Colonic mucosa (tissue), 4 donors: Measurements from ENCODE around the gene ZDHHC11. TPM values are rescaled to one million over a fixed set of nuclear protein-coding genes. Genes with fewer than 3 reads are reported as not detected.
"Not testable (repeated sequence)": the region's sequence is repeated elsewhere in the genome, so short reads cannot be mapped to it uniquely, and the experiment has no call there.

Experiments
- DNase-seq: peaks from one replicate; pipeline ENCODE4 v3.0.0-alpha.2; 2020
- H3K27ac ChIP-seq: fragments of 200-600 bp; one replicate; pipeline ENCODE4 v1.8.0; 2021
- H3K27me3 ChIP-seq: fragments of 200-600 bp; one replicate; pipeline ENCODE4 v1.8.0; 2021
- H3K36me3 ChIP-seq: fragments of 200-600 bp; one replicate; pipeline ENCODE4 v1.8.0; 2021
- H3K4me1 ChIP-seq: fragments of 200-600 bp; one replicate; pipeline ENCODE4 v1.8.0; 2021; ENCODE audit warnings: mild to moderate bottlenecking
- H3K4me3 ChIP-seq: fragments of 200-600 bp; one replicate; pipeline ENCODE4 v1.8.0; 2021
- H3K9ac ChIP-seq, 2 donors: one replicate each; pipeline ENCODE4 v1.7.0; 2013; ENCODE audit warnings: control low read depth in 2 of 2, low read depth in 2 of 2, low read length in 2 of 2
- H3K9me3 ChIP-seq: fragments of 200-600 bp; one replicate; pipeline ENCODE4 v1.8.0; 2021
- intact Hi-C: fragments of 100-400 bp; cut with DNase I; formaldehyde crosslinking; loops from one replicate; pipeline ENCODE4 v1.14.1; 2022
- total RNA-seq, 2 donors: library from RNA; stranded (reverse); fragmentation: NEBNext Ultra II Directional in 1 of 2; extraction: Animal tissue kit (Norgen Biotek cat#: 25700) in 1 of 2; gene quantifications; one replicate each; pipeline ENCODE4 v1.2.1, GENCODE V29; 2021
- TF ChIP-seq, protein P1 (sequence below): fragments of 200-600 bp; IDR thresholded peaks from one replicate; pipeline ENCODE4 v1.8.0; 2022; ENCODE audit warnings: antibody characterized with exemption, mild to moderate bottlenecking
- donor health status: healthy.
- donor health status: DM: no; HTN: no; CAD: no.
- donor health status: DM: no; HTN: no; CAD: no.

Gene ZDHHC11
- total RNA-seq, 2 donors from 2014 or later = 2.9 to 7.8 TPM

DNA sequence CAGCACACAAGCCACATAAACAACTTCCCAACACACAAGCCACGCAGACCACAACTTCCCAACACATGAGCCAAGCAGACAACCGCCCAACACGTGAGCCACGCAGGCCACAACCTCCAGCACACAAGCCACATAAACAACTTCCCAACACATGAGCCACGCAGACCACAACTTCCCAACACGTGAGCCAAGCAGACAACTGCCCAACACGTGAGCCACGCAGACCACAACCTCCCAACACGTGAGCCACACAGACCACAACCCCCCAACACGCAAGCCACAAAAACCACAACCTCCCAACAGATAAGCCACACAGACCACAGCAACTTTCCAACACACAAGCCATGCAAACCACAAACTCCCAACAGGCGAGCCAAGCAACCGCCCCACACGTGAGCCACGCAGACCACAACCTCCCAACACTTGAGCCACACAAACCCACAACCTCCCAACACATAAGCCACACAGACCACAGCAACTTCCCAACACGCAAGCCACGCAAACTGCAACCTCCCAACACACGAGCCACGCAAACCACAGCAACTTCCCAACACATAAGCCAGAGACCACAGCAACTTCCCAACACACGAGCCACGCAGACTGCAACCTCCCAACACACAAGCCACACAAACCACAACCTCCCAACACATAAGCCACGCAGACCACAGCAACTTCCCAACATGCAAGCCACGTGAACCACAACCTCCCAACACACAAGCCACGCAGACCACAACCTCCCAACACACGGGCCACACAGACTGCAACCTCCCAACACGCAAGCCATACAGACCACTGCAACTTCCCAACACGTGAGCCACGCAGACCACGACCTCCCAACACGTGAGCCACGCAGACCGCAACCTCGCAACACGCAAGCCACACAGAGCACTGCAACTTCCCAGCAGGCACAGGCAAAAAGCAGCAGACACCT is 31.7 kb upstream of the ZDHHC11 start:
- no peak overlapping the region for H3K27ac ChIP-seq
- intact Hi-C loops = no loop called here
- H3K36me3 ChIP-seq = peaks cover 19% of the 10 kb centered on the region
- H3K9me3 ChIP-seq = no peaks in the 10 kb centered on the region
- H3K4me3 ChIP-seq = no peak overlapping the region
- H3K9ac ChIP-seq = no peak overlapping the region
- H3K4me1 ChIP-seq = no peaks in the 10 kb centered on the region
- TF ChIP-seq, protein P1, sequence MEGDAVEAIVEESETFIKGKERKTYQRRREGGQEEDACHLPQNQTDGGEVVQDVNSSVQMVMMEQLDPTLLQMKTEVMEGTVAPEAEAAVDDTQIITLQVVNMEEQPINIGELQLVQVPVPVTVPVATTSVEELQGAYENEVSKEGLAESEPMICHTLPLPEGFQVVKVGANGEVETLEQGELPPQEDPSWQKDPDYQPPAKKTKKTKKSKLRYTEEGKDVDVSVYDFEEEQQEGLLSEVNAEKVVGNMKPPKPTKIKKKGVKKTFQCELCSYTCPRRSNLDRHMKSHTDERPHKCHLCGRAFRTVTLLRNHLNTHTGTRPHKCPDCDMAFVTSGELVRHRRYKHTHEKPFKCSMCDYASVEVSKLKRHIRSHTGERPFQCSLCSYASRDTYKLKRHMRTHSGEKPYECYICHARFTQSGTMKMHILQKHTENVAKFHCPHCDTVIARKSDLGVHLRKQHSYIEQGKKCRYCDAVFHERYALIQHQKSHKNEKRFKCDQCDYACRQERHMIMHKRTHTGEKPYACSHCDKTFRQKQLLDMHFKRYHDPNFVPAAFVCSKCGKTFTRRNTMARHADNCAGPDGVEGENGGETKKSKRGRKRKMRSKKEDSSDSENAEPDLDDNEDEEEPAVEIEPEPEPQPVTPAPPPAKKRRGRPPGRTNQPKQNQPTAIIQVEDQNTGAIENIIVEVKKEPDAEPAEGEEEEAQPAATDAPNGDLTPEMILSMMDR = no peak
- DNase-seq = no peak
- H3K27me3 ChIP-seq = no peaks in the 10 kb centered on the region

DNA sequence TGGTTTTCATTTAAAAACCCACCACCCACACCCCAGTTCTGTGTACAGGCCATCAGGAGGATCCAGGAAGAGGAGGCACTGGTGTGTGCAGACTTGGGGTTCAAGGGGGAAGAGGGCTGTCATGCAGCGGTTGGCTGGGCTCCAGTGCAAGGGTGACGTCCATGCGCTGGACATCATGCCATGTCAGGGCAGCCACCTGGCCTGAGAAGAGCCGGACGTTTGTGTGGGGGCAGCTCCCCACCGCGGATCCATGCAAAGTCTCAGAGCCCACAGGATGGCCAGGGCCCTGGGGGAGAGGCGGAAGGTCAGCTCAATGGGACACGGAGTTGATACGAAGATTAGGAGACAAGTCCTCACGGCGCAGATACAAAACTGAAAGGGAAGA is 30.8 kb upstream of the ZDHHC11 start:
- Histone ChIP-seq H3K4me3 (no peak overlapping the region), H3K9ac (no peak overlapping the region), H3K36me3 (peaks cover 14% of the 10 kb centered on the region), H3K27me3 (no peaks in the 10 kb centered on the region), H3K27ac (no peak overlapping the region), H3K9me3 (no peaks in the 10 kb centered on the region), H3K4me1 (no peaks in the 10 kb centered on the region)
- intact Hi-C loops = no loop called here
- no peak for DNase-seq
- TF ChIP-seq, protein P1 = no peak

DNA sequence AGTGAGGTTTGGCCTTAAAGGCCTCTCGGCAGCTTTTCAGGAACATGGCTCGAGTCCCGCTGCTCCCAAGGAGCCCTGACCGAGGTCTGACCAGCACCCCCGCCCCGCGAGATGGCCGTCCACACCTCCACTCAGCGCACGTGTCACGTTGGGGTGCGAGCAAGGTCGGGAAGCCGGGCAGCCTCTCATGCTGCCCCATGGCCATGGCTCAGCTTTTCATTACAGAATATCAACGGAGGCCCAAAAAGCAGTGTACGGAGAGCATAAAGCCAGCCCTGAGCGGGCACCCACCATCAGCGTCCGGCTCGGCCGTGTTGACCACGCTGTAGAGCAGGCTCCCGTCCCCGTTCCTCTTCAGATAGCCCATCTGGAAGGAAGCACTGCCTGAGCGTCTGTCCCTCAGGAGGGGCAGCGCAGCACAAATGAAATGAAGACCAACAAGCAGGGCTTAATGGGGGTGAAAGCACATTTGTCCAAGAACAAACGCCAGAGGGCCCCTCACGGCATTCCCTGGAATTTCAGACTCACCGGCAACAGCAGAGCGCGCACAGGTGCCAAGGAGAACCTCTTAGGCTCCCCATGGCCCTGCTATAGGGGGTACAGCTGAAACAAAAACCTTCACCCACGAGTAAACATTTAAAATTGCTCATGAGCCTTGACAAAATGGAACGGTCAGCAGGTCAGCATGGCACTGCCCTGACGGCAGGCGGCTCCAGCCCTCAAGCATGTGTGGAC is 30.2 kb upstream of the ZDHHC11 start:
- Histone ChIP-seq H3K27ac (no peak overlapping the region), H3K27me3 (no peaks in the 10 kb centered on the region), H3K9me3 (no peaks in the 10 kb centered on the region), H3K4me3 (no peak overlapping the region), H3K4me1 (no peaks in the 10 kb centered on the region), H3K9ac (no peak overlapping the region), H3K36me3 (peaks cover 19% of the 10 kb centered on the region)
- no peak for DNase-seq
- intact Hi-C loops = no loop called here
- TF ChIP-seq, protein P1 = no peak

DNA sequence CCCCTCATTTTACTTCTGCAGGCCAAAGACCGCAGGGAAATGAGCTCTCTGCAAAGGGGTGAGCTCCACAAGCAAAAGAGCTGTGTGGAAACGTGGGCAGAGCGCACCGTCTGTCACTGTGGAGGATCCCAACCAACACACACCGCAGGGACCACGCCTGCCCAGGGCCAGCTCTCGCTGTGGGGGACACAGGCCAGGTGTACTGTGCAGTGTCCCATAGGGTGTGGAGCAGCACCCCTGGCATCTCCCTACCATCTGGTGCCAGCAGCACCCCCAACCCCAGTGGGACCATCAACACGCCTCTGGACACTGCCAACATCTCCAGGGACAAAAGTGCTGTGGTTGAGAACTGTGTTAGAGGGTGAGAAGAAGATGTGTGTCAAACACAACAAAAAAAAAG is 27.9 kb upstream of the ZDHHC11 start:
- H3K27me3 ChIP-seq, DNase-seq, H3K36me3 ChIP-seq, intact Hi-C loops, H3K4me3 ChIP-seq, H3K4me1 ChIP-seq, H3K9me3 ChIP-seq, H3K9ac ChIP-seq, H3K27ac ChIP-seq: not testable (repeated sequence)

DNA sequence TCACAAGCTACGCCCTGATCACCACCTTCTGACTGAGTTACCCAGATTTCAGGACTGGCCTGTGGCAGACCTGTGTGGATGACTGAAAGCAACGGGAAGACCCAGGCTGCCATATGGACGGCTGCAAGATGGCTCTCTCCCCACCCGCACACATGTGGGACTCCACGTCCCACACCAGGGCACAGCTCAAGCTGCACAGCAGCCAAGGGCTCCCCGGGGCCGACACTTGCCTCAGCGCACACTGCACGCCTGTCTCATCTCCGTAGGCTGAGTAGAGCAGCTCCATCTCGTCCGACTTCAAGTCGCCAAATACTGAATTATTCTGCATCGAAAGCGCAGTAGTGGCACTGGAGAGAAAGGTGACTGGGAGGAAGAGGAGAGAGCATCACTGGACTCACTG is 27.3 kb upstream of the ZDHHC11 start:
- Histone ChIP-seq H3K4me1 (no peaks in the 10 kb centered on the region), H3K27me3 (no peaks in the 10 kb centered on the region), H3K27ac (no peak overlapping the region), H3K4me3 (no peak overlapping the region), H3K9me3 (no peaks in the 10 kb centered on the region), H3K36me3 (peaks cover 7% of the 10 kb centered on the region), H3K9ac (no peak overlapping the region)
- no peak for DNase-seq
- TF ChIP-seq, protein P1 = no peak
- intact Hi-C loops = no loop called here
